ENCODE results near the gene CENPP.

DNA sequence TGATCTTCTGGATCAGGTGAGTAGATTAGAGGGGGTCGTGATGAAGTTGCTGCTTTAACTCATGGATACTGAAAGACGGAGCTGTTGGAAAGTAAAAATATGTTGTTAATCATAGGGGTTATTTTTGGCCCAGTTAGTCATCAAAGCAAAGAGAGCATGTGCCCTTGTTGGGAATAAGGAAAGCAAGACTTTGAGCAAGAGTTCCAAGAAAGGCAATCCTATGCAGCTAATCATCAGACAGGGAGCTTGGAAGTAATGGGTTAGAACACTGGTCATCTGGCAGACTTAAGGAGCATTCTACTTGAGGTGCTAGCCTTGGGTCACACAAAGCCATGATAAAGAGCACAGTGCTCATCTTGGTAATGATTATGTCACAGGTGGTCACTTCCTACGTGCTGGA lies 138.2 kb downstream of the CENPP start:
- TF ChIP-seq GABPA (IDR thresholded peaks at IDR 0.05 in 1 of 2, conservative IDR thresholded peaks at IDR 0.05 in 1 of 2) (no peak), YY1 (IDR thresholded peaks at IDR 0.05) (no peak), SP1 (IDR thresholded peaks at IDR 0.05) (no peak), HNF4G (IDR thresholded peaks at IDR 0.05) (no peak), TAF1 (conservative IDR thresholded peaks at IDR 0.05) (no peak), FOXA1 (IDR thresholded peaks at IDR 0.05) (no peak), RAD21 (IDR thresholded peaks at IDR 0.05) (no peak), JUND (IDR thresholded peaks at IDR 0.05) (no peak), HNF4A (conservative IDR thresholded peaks at IDR 0.05) (no peak)
- TF ChIP-seq, protein P1, sequence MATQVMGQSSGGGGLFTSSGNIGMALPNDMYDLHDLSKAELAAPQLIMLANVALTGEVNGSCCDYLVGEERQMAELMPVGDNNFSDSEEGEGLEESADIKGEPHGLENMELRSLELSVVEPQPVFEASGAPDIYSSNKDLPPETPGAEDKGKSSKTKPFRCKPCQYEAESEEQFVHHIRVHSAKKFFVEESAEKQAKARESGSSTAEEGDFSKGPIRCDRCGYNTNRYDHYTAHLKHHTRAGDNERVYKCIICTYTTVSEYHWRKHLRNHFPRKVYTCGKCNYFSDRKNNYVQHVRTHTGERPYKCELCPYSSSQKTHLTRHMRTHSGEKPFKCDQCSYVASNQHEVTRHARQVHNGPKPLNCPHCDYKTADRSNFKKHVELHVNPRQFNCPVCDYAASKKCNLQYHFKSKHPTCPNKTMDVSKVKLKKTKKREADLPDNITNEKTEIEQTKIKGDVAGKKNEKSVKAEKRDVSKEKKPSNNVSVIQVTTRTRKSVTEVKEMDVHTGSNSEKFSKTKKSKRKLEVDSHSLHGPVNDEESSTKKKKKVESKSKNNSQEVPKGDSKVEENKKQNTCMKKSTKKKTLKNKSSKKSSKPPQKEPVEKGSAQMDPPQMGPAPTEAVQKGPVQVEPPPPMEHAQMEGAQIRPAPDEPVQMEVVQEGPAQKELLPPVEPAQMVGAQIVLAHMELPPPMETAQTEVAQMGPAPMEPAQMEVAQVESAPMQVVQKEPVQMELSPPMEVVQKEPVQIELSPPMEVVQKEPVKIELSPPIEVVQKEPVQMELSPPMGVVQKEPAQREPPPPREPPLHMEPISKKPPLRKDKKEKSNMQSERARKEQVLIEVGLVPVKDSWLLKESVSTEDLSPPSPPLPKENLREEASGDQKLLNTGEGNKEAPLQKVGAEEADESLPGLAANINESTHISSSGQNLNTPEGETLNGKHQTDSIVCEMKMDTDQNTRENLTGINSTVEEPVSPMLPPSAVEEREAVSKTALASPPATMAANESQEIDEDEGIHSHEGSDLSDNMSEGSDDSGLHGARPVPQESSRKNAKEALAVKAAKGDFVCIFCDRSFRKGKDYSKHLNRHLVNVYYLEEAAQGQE (IDR thresholded peaks at IDR 0.05): no peak
- TF ChIP-seq, protein P2, sequence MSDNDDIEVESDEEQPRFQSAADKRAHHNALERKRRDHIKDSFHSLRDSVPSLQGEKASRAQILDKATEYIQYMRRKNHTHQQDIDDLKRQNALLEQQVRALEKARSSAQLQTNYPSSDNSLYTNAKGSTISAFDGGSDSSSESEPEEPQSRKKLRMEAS (IDR thresholded peaks at IDR 0.05): no peak
- TF ChIP-seq, protein P3, sequence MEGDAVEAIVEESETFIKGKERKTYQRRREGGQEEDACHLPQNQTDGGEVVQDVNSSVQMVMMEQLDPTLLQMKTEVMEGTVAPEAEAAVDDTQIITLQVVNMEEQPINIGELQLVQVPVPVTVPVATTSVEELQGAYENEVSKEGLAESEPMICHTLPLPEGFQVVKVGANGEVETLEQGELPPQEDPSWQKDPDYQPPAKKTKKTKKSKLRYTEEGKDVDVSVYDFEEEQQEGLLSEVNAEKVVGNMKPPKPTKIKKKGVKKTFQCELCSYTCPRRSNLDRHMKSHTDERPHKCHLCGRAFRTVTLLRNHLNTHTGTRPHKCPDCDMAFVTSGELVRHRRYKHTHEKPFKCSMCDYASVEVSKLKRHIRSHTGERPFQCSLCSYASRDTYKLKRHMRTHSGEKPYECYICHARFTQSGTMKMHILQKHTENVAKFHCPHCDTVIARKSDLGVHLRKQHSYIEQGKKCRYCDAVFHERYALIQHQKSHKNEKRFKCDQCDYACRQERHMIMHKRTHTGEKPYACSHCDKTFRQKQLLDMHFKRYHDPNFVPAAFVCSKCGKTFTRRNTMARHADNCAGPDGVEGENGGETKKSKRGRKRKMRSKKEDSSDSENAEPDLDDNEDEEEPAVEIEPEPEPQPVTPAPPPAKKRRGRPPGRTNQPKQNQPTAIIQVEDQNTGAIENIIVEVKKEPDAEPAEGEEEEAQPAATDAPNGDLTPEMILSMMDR (IDR thresholded peaks at IDR 0.05; ENCODE audit: low read depth, low read length, missing input control): no peak
- TF ChIP-seq, protein P4, sequence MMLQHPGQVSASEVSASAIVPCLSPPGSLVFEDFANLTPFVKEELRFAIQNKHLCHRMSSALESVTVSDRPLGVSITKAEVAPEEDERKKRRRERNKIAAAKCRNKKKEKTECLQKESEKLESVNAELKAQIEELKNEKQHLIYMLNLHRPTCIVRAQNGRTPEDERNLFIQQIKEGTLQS (IDR thresholded peaks at IDR 0.05): no peak
- TF ChIP-seq, protein P5, sequence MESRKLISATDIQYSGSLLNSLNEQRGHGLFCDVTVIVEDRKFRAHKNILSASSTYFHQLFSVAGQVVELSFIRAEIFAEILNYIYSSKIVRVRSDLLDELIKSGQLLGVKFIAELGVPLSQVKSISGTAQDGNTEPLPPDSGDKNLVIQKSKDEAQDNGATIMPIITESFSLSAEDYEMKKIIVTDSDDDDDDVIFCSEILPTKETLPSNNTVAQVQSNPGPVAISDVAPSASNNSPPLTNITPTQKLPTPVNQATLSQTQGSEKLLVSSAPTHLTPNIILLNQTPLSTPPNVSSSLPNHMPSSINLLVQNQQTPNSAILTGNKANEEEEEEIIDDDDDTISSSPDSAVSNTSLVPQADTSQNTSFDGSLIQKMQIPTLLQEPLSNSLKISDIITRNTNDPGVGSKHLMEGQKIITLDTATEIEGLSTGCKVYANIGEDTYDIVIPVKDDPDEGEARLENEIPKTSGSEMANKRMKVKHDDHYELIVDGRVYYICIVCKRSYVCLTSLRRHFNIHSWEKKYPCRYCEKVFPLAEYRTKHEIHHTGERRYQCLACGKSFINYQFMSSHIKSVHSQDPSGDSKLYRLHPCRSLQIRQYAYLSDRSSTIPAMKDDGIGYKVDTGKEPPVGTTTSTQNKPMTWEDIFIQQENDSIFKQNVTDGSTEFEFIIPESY (IDR thresholded peaks at IDR 0.05): no peak
